Neuronal stem cell (in vitro differentiated cells): ENCODE results near the gene FOXJ2.

Experiments
- DNase-seq: peaks from one replicate; pipeline ENCODE4 v3.0.0-alpha.2; 2013; ENCODE audit warnings: low spot score
- H2AFZ ChIP-seq: one replicate; pipeline ENCODE4 v1.6.1; 2013; ENCODE audit warnings: mild to moderate bottlenecking, low read length, inconsistent platforms
- H2AK5ac ChIP-seq: 2 replicates; pipeline ENCODE4 v1.6.1; 2013; ENCODE audit warnings: low read depth, mild to moderate bottlenecking, inconsistent platforms, low read length, moderate library complexity, mixed read lengths
- H2BK120ac ChIP-seq: 2 replicates; pipeline ENCODE4 v1.6.1; 2013; ENCODE audit warnings: low read depth, mild to moderate bottlenecking, inconsistent platforms, low read length, moderate library complexity, mixed read lengths
- H2BK12ac ChIP-seq: one replicate; pipeline ENCODE4 v1.6.1; 2013; ENCODE audit warnings: low read length, inconsistent platforms
- H2BK15ac ChIP-seq: 2 replicates; pipeline ENCODE4 v1.6.1; 2013; ENCODE audit warnings: mild to moderate bottlenecking, low read length, inconsistent platforms, mixed read lengths
- H2BK5ac ChIP-seq: one replicate; pipeline ENCODE4 v1.6.1; 2013; ENCODE audit warnings: inconsistent platforms, mild to moderate bottlenecking, low read length, moderate library complexity
- H3K14ac ChIP-seq: one replicate; pipeline ENCODE4 v1.6.1; 2013; ENCODE audit warnings: low read length, inconsistent platforms
- H3K18ac ChIP-seq: 2 replicates; pipeline ENCODE4 v1.6.1; 2013; ENCODE audit warnings: low read length, inconsistent platforms
- H3K23ac ChIP-seq: 2 replicates; pipeline ENCODE4 v1.6.1; 2013; ENCODE audit warnings: low read depth, mild to moderate bottlenecking, mixed read lengths, low read length, inconsistent platforms; ENCODE audit not compliant: poor library complexity
- H3K27ac ChIP-seq: replicated peaks from 3 replicates; pipeline ENCODE4 v1.5.1; 2013; ENCODE audit warnings: low read length, inconsistent platforms
- H3K27me3 ChIP-seq, 3 experiments: 2 replicates each; pipeline ENCODE4 v1.6.1; 2013; ENCODE audit warnings: low read length in 3 of 3, mild to moderate bottlenecking in 2 of 3, inconsistent platforms in 1 of 3, low read depth in 1 of 3, mixed read lengths in 1 of 3, moderate library complexity in 1 of 3; ENCODE audit not compliant: control insufficient read depth in 3 of 3, insufficient read depth in 3 of 3
- H3K36me3 ChIP-seq, 2 donors: replicated peaks in 1 of 2; 2 replicates each; pipeline ENCODE4 v1.6.1; 2013; ENCODE audit warnings: low read length in 2 of 2; ENCODE audit not compliant: control insufficient read depth in 2 of 2, insufficient read depth in 2 of 2
- H3K4ac ChIP-seq: 2 replicates; pipeline ENCODE4 v1.6.1; 2013; ENCODE audit warnings: inconsistent platforms, mild to moderate bottlenecking, low read length, moderate library complexity
- H3K4me1 ChIP-seq, 2 donors: 1 replicate in 1 of 2; 2 replicates in 1 of 2; pipeline ENCODE4 v1.6.1; 2013; ENCODE audit warnings: low read length in 2 of 2, low read depth in 1 of 2; ENCODE audit not compliant: control insufficient read depth in 2 of 2, insufficient read depth in 1 of 2
- H3K4me2 ChIP-seq: one replicate; pipeline ENCODE4 v1.6.1; 2013; ENCODE audit warnings: mild to moderate bottlenecking, low read length, inconsistent platforms; ENCODE audit not compliant: insufficient read depth, poor library complexity, severe bottlenecking
- H3K4me3 ChIP-seq, 2 donors: 2 replicates each; pipeline ENCODE4 v1.5.1; 2013; ENCODE audit warnings: low read length in 2 of 2, mild to moderate bottlenecking in 2 of 2, inconsistent platforms in 1 of 2, moderate library complexity in 1 of 2
- H3K79me1 ChIP-seq: one replicate; pipeline ENCODE4 v1.6.1; 2013; ENCODE audit warnings: low read depth, mild to moderate bottlenecking, inconsistent platforms, low read length, moderate library complexity
- H3K9ac ChIP-seq: one replicate; pipeline ENCODE4 v1.6.1; 2013; ENCODE audit warnings: mild to moderate bottlenecking, low read depth, low read length, inconsistent platforms; ENCODE audit not compliant: poor library complexity
- H3K9me3 ChIP-seq, 2 donors: replicated peaks in 1 of 2; 2 replicates each; pipeline versions ENCODE3 to v1.6.1; 2013; ENCODE audit warnings: low read length in 2 of 2, mild to moderate bottlenecking in 2 of 2, inconsistent platforms in 1 of 2, low read depth in 1 of 2, mixed read lengths in 1 of 2, moderate library complexity in 1 of 2; ENCODE audit not compliant: control insufficient read depth in 2 of 2, insufficient read depth in 1 of 2
- H4K8ac ChIP-seq: one replicate; pipeline ENCODE4 v1.6.1; 2013; ENCODE audit warnings: low read depth, mild to moderate bottlenecking, inconsistent platforms, low read length, moderate library complexity
- H4K91ac ChIP-seq: one replicate; pipeline ENCODE4 v1.6.1; 2013; ENCODE audit warnings: low read length, low read depth, mild to moderate bottlenecking, inconsistent platforms; ENCODE audit not compliant: poor library complexity
- WGBS, 2 donors: extraction: QIAGEN DNeasy Blood & Tissue Kit; methylation state at CpG; one replicate each; pipeline ENCODE4 v1.1.7; 2013; ENCODE audit warnings: missing lambda C conversion rate in 2 of 2, mixed read lengths in 1 of 2; ENCODE audit not compliant: insufficient read length in 2 of 2, insufficient replicate concordance in 1 of 2; ENCODE audit errors: extremely low coverage in 2 of 2; 5-methylcytosine and 5-hydroxymethylcytosine counted together

The FOXJ2 gene

GRCh38 chr12:7985802-7986418 is 46.6 kb upstream of the FOXJ2 start:
- Histone ChIP-seq H3K18ac (no peak overlapping the region), H2BK5ac (no peak overlapping the region), H3K27me3 (no peaks in the 10 kb centered on the region), H3K9me3 (no peaks in the 10 kb centered on the region), H3K9ac (no peak overlapping the region), H3K4me1 (no peaks in the 10 kb centered on the region), H2BK15ac (no peak overlapping the region), H4K8ac (no peak overlapping the region), H2BK12ac (no peak overlapping the region), H3K27ac (no peak overlapping the region), H2BK120ac (no peak overlapping the region), H2AK5ac (no peak overlapping the region), H3K4me2 (no peak overlapping the region), H3K36me3 (no peaks in the 10 kb centered on the region), H3K4ac (no peak overlapping the region), H3K79me1 (no peaks in the 10 kb centered on the region), H2AFZ (no peak overlapping the region), H3K23ac (no peak overlapping the region), H3K4me3 (no peak overlapping the region), H4K91ac (no peak overlapping the region), H3K14ac (no peak overlapping the region)
- no peak for DNase-seq
- WGBS, 2 donors: no CpG with 5 or more reads among the region's 7 CpGs

- no peak overlapping the region for H3K23ac ChIP-seq
These were observed 42.6 kb upstream of the FOXJ2 start for GRCh38 chr12:7989827-7990491.

GRCh38 chr12:7991535-7991934 is 41.0 kb upstream of the FOXJ2 start:
- no peak overlapping the region for H3K4me2 ChIP-seq
- peaks cover 0 to 4% of the 10 kb centered on the region in 2 donors for H3K4me1 ChIP-seq
- no peak overlapping the region for H2AK5ac ChIP-seq
- H3K4ac ChIP-seq: no peak overlapping the region
- H2BK5ac ChIP-seq: no peak overlapping the region
- no peak overlapping the region for H3K18ac ChIP-seq
- H4K8ac ChIP-seq: no peak overlapping the region
- no peak overlapping the region for H3K4me3 ChIP-seq
- H3K36me3 ChIP-seq: no peaks in the 10 kb centered on the region
- no peak overlapping the region for H3K23ac ChIP-seq
- no peak overlapping the region for H3K9ac ChIP-seq
- no peak overlapping the region for H2BK12ac ChIP-seq
- H4K91ac ChIP-seq: no peak overlapping the region
- DNase-seq: no peak
- H3K14ac ChIP-seq: no peak overlapping the region
- peak overlapping the region; percentile 55 for H2AFZ ChIP-seq
- H3K27ac ChIP-seq: no peak overlapping the region
- no peak overlapping the region for H2BK120ac ChIP-seq
- no peaks in the 10 kb centered on the region for H3K79me1 ChIP-seq
- WGBS, 2 donors: no CpG with 5 or more reads among the region's 1 CpG
- no peak overlapping the region for H2BK15ac ChIP-seq
- H3K9me3 ChIP-seq: peaks cover 0 to 3% of the 10 kb centered on the region in 2 donors
- H3K27me3 ChIP-seq: no peaks in the 10 kb centered on the region

More at GRCh38 chr12:7989827-7990491, 42.6 kb upstream of the FOXJ2 start:
- Histone ChIP-seq H3K14ac (no peak overlapping the region), H4K91ac (no peak overlapping the region), H2AK5ac (no peak overlapping the region), H3K36me3 (no peaks in the 10 kb centered on the region), H4K8ac (no peak overlapping the region), H3K18ac (no peak overlapping the region), H3K4ac (no peak overlapping the region), H2BK12ac (no peak overlapping the region), H2BK120ac (no peak overlapping the region), H3K4me2 (no peak overlapping the region), H3K9me3 (no peaks in the 10 kb centered on the region), H2BK5ac (no peak overlapping the region), H3K4me3 (no peak overlapping the region), H2BK15ac (no peak overlapping the region), H3K9ac (no peak overlapping the region), H3K79me1 (no peaks in the 10 kb centered on the region), H2AFZ (peak overlapping the region; percentile 32), H3K27ac (no peak overlapping the region), H3K4me1 (peaks cover 0 to 2% of the 10 kb centered on the region in 2 donors), H3K27me3 (no peaks in the 10 kb centered on the region)
- DNase-seq: no peak
- no CpG with 5 or more reads among the region's 6 CpGs for WGBS, 2 donors

GRCh38 chr12:7994731-7995205 is 37.7 kb upstream of the FOXJ2 start:
- H3K4me2 ChIP-seq: no peak overlapping the region
- H3K18ac ChIP-seq: no peak overlapping the region
- no peak overlapping the region for H3K4me3 ChIP-seq
- WGBS, 2 donors: no CpG with 5 or more reads among the region's 7 CpGs
- no peak overlapping the region for H2BK5ac ChIP-seq
- no peak overlapping the region for H4K8ac ChIP-seq
- no peak for DNase-seq
- H3K36me3 ChIP-seq: no peaks in the 10 kb centered on the region
- H3K27me3 ChIP-seq: no peaks in the 10 kb centered on the region
- no peak overlapping the region for H3K14ac ChIP-seq
- no peak overlapping the region for H3K4ac ChIP-seq
- H4K91ac ChIP-seq: no peak overlapping the region
- H2AK5ac ChIP-seq: no peak overlapping the region
- no peak overlapping the region for H3K23ac ChIP-seq
- H3K79me1 ChIP-seq: no peaks in the 10 kb centered on the region
- peak overlapping the region; percentile 51 for H2AFZ ChIP-seq
- peaks cover 0 to 16% of the 10 kb centered on the region in 2 donors for H3K9me3 ChIP-seq
- H2BK15ac ChIP-seq: no peak overlapping the region
- no peak overlapping the region for H2BK12ac ChIP-seq
- no peak overlapping the region for H2BK120ac ChIP-seq
- no peak overlapping the region for H3K27ac ChIP-seq
- H3K4me1 ChIP-seq: peaks cover 0 to 4% of the 10 kb centered on the region in 2 donors
- H3K9ac ChIP-seq: no peak overlapping the region
